CD4-positive, alpha-beta T cell treated with Interleukin-17A for 1 hour (primary cell): ENCODE measurements around the gene PKIG.

ENCODE experiments used
- DNase-seq: peaks from one replicate; pipeline ENCODE4 v3.0.0-alpha.2; 2020

Gene PKIG

GRCh38 chr20:44621939-44622338, 39.6 kb downstream of the PKIG start:
- DNase-seq: no peak

- no peak for DNase-seq
These were observed 40.3 kb downstream of the PKIG start for GRCh38 chr20:44622501-44623270.

GRCh38 chr20:44624152-44624551, 41.8 kb downstream of the PKIG start:
- no peak for DNase-seq

- DNase-seq: no peak
These were observed 42.4 kb downstream of the PKIG start for GRCh38 chr20:44624743-44625271.

GRCh38 chr20:44625361-44625760, 43.0 kb downstream of the PKIG start:
- no peak for DNase-seq

GRCh38 chr20:44626278-44626677, 43.9 kb downstream of the PKIG start:
- DNase-seq: no peak

GRCh38 chr20:44627364-44628010, 45.1 kb downstream of the PKIG start:
- no peak for DNase-seq

GRCh38 chr20:44629017-44629385, 46.6 kb downstream of the PKIG start:
- DNase-seq: no peak

GRCh38 chr20:44629542-44629941, 47.2 kb downstream of the PKIG start:
- no peak for DNase-seq

- DNase-seq: no peak
These were observed 47.9 kb downstream of the PKIG start for GRCh38 chr20:44630297-44630696.

- DNase-seq: no peak
These were observed 49.8 kb downstream of the PKIG start for GRCh38 chr20:44632103-44632752.

GRCh38 chr20:44633187-44633810, 50.9 kb downstream of the PKIG start:
- no peak for DNase-seq

- DNase-seq: no peak
These were observed 51.7 kb downstream of the PKIG start for GRCh38 chr20:44633872-44634600.

- DNase-seq: no peak
These were observed 53.5 kb downstream of the PKIG start for GRCh38 chr20:44635877-44636276.

GRCh38 chr20:44637042-44637441, 54.7 kb downstream of the PKIG start:
- DNase-seq: no peak

GRCh38 chr20:44637522-44638372, 55.4 kb downstream of the PKIG start:
- DNase-seq: no peak

- no peak for DNase-seq
These were observed 58.1 kb downstream of the PKIG start for GRCh38 chr20:44640522-44640921.

GRCh38 chr20:44641325-44641724, 58.9 kb downstream of the PKIG start:
- DNase-seq: no peak

- DNase-seq: peak; percentile 56
These were observed 60.1 kb downstream of the PKIG start for GRCh38 chr20:44642203-44643153.

- no peak for DNase-seq
These were observed 60.8 kb downstream of the PKIG start for GRCh38 chr20:44643154-44643519.
